HepG2 (cell line): ENCODE measurements around the gene VWA3B. TPM values are rescaled to one million over a fixed set of nuclear protein-coding genes. Genes with fewer than 3 reads are reported as not detected.

Experiments used
- ATAC-seq: fragments of 200-7000 bp; cut with Tn5 transposase; 3 replicates; pipeline ENCODE4 v1.9.1; 2020; ENCODE audit warnings: mild to moderate bottlenecking, moderate library complexity
- BruUV-seq: library from RNA; stranded (reverse); fragments of 400-500 nt; replicated peaks from 2 replicates; lab custom pipeline; 2021; lab: Mats Ljungman, UMichigan
- CTCF ChIA-PET: fragments of 300-600 bp; formaldehyde crosslinking; extraction: SDS; loops from one replicate; lab custom pipeline; 2021; ENCODE audit warnings: low total read pairs, inconsistent platforms, low intra/inter-chr PET ratio; lab: Yijun Ruan, JAX
- POLR2A ChIA-PET: fragments of 350-600 bp; sonication (Branson Sonifier 250); formaldehyde crosslinking; loops from one replicate; lab custom pipeline; 2020; ENCODE audit warnings: antibody characterized with exemption, inconsistent platforms; lab: Yijun Ruan, JAX
- DNase-seq: peaks from one replicate; pipeline ENCODE4 v3.0.0-alpha.2; 2015; ENCODE audit warnings: low spot score
- FAIRE-seq: peaks from 3 replicates; lab custom pipeline; 2011; peaks lifted over from hg19 to GRCh38; lab: Jason Lieb, UNC
- H2AFZ ChIP-seq: one replicate; pipeline ENCODE4 v1.6.1; 2011; ENCODE audit warnings: low read length, inconsistent platforms
- H3K27ac ChIP-seq: fragments of 300-600 bp; 3 replicates; pipeline ENCODE4 v1.8.0; 2011; ENCODE audit warnings: mixed run types, mild to moderate bottlenecking, mixed read lengths, low read length, inconsistent platforms; ENCODE audit not compliant: insufficient read depth; ENCODE audit errors: extremely low read length
- H3K27me3 ChIP-seq, 2 experiments: fragments of 200-600 bp in 1 of 2; 2 replicates in 1 of 2; 3 replicates in 1 of 2; pipeline versions ENCODE4 v1.6.0 to v1.8.0; 2011; ENCODE audit warnings: low read length in 2 of 2, mild to moderate bottlenecking in 2 of 2, moderate library complexity in 2 of 2, inconsistent platforms in 1 of 2; ENCODE audit not compliant: insufficient read depth in 2 of 2, control insufficient read depth in 1 of 2
- H3K36me3 ChIP-seq, 2 experiments: fragments of 200-600 bp in 1 of 2; replicated peaks in 1 of 2; 2 replicates in 1 of 2; 3 replicates in 1 of 2; pipeline versions ENCODE4 v1.5.1 to v1.8.0; 2011; ENCODE audit warnings: low read length in 2 of 2, inconsistent platforms in 1 of 2; ENCODE audit not compliant: insufficient read depth in 2 of 2, control insufficient read depth in 1 of 2
- H3K4me1 ChIP-seq: 2 replicates; pipeline ENCODE4 v1.5.1; 2012; ENCODE audit warnings: low read length, inconsistent platforms; ENCODE audit not compliant: insufficient read depth
- H3K4me2 ChIP-seq: 2 replicates; pipeline ENCODE4 v1.6.0; 2011; ENCODE audit warnings: low read depth, low read length, inconsistent platforms
- H3K4me3 ChIP-seq, 3 experiments: fragments of 200-600 bp in 1 of 3; sonication (generic), shearing (Covaris generic) in 1 of 3; replicated peaks in 1 of 3; 2 replicates each; pipeline ENCODE4 v1.5.1; 2011 to 2016; ENCODE audit warnings: low read length in 3 of 3, inconsistent platforms in 2 of 3, low read depth in 2 of 3, mild to moderate bottlenecking in 2 of 3, control low read depth in 1 of 3, mixed read lengths in 1 of 3; ENCODE audit not compliant: insufficient read depth in 1 of 3
- H3K79me2 ChIP-seq: one replicate; pipeline ENCODE4 v1.6.1; 2011; ENCODE audit warnings: low read length, inconsistent platforms; ENCODE audit not compliant: insufficient read depth
- H3K9ac ChIP-seq: 2 replicates; pipeline ENCODE4 v1.6.0; 2011; ENCODE audit warnings: mild to moderate bottlenecking, low read depth, low read length, inconsistent platforms; ENCODE audit not compliant: insufficient read depth
- H3K9me3 ChIP-seq: 2 replicates; pipeline ENCODE4 v1.5.1; 2012; ENCODE audit warnings: mild to moderate bottlenecking, low read length
- H4K20me1 ChIP-seq: 2 replicates; pipeline ENCODE4 v1.6.0; 2011; ENCODE audit warnings: inconsistent platforms, mild to moderate bottlenecking, low read length, moderate library complexity; ENCODE audit not compliant: insufficient read depth
- CBX2 ChIP-seq, 2 experiments: fragments of 200-600 bp in 1 of 2; sonication (generic); formaldehyde crosslinking in 1 of 2; IDR thresholded peaks; 2 replicates each; pipeline versions ENCODE4 v1.7.0 to v1.8.1; 2018 to 2022; ENCODE audit warnings: low read depth in 2 of 2, low read length in 1 of 2, mild to moderate bottlenecking in 1 of 2, missing genetic modification reagents in 1 of 2
- KLF16 ChIP-seq, 2 experiments: sonication (generic) in 1 of 2; formaldehyde crosslinking in 1 of 2; IDR thresholded peaks; 2 replicates each; pipeline versions ENCODE4 v1.6.1 to v1.8.0; 2016 to 2023; ENCODE audit warnings: missing genetic modification reagents in 2 of 2, missing compliant biosample characterization in 1 of 2
- MEF2D ChIP-seq: sonication (generic); formaldehyde crosslinking; IDR thresholded peaks from 2 replicates; pipeline ENCODE4 v1.5.1; 2020; ENCODE audit warnings: mild to moderate bottlenecking, missing genetic modification reagents
- PHB2 ChIP-seq: fragments of 450-650 bp; IDR thresholded peaks from 2 replicates; pipeline ENCODE4 v1.6.1; 2018; ENCODE audit not compliant: partially characterized antibody
- THAP8 ChIP-seq: sonication (generic); formaldehyde crosslinking; IDR thresholded peaks from 2 replicates; pipeline ENCODE4 v1.5.1; 2020; ENCODE audit warnings: missing genetic modification reagents, mild to moderate bottlenecking, borderline replicate concordance
- THRA ChIP-seq: sonication (generic); formaldehyde crosslinking; IDR thresholded peaks from 2 replicates; pipeline ENCODE4 v1.4.0; 2020; ENCODE audit warnings: missing genetic modification reagents, borderline replicate concordance
- ZBTB1 ChIP-seq: sonication (generic); formaldehyde crosslinking; IDR thresholded peaks from 2 replicates; pipeline ENCODE4 v1.4.0; 2020; ENCODE audit warnings: missing genetic modification reagents, borderline replicate concordance
- ZBTB21 ChIP-seq: sonication (generic); formaldehyde crosslinking; IDR thresholded peaks from 2 replicates; pipeline ENCODE4 v1.4.0; 2020; ENCODE audit warnings: missing genetic modification reagents
- ZC3H13 ChIP-seq: sonication (generic); formaldehyde crosslinking; IDR thresholded peaks from 2 replicates; pipeline ENCODE4 v1.8.1; 2023; ENCODE audit warnings: mild to moderate bottlenecking, missing genetic modification reagents, moderate library complexity
- ZNF136 ChIP-seq: sonication (generic); formaldehyde crosslinking; IDR thresholded peaks from 2 replicates; pipeline ENCODE4 v1.8.1; 2022; ENCODE audit warnings: low read depth, mild to moderate bottlenecking, moderate library complexity, missing genetic modification reagents
- ZNF788 ChIP-seq: sonication (generic); formaldehyde crosslinking; IDR thresholded peaks from 2 replicates; pipeline ENCODE4 v1.5.0; 2020; ENCODE audit warnings: mild to moderate bottlenecking, missing genetic modification reagents, borderline replicate concordance
- whole genome bisulfite sequencing: methylation state at CpG from one replicate; pipeline ENCODE4 v1.1.6; 2017; ENCODE audit warnings: low lambda C conversion rate; 5-methylcytosine and 5-hydroxymethylcytosine counted together
- in situ Hi-C: cut with HindIII; loops from 2 replicates; pipeline ENCODE4 v1.10.0; 2017; ENCODE audit warnings: low pct_unique_long_range_greater_than_20kb; ENCODE audit not compliant: extremely low pct_ligation_motif_present
- intact Hi-C: fragments of 100-400 bp; cut with micrococcal nuclease; formaldehyde crosslinking; loops from one replicate; pipeline ENCODE4 v1.10.0; 2022; ENCODE audit not compliant: unreplicated experiment
- polyA plus RNA-seq, 8 experiments: library from polyadenylated mRNA; depleted of rRNA in 3 of 8; stranded (reverse) in 7 of 8; unstranded in 1 of 8; fragments of >200 nt; fragmentation: Illumina TruSeq in 4 of 8; extraction: Trizol in 4 of 8; gene quantifications; 2 replicates each; pipeline versions ENCODE4 v1.2.1 to v1.2.3, GENCODE V29; 2011 to 2016; ENCODE audit warnings: low read depth in 4 of 8, missing spikeins in 1 of 8, mixed read lengths in 1 of 8; ENCODE audit not compliant: insufficient read depth in 1 of 8
- total RNA-seq, 5 experiments: library from RNA; depleted of rRNA; stranded (reverse); fragments of >200 nt; fragmentation: Illumina TruSeq; extraction: Trizol; gene quantifications; 2 replicates each; pipeline ENCODE4 v1.2.3, GENCODE V29; 2016; ENCODE audit warnings: low read depth in 1 of 5
- TF ChIP-seq, protein P1 (sequence below): sonication (generic); formaldehyde crosslinking; IDR thresholded peaks from 2 replicates; pipeline ENCODE4 v1.5.1; 2020; ENCODE audit warnings: missing genetic modification reagents, mild to moderate bottlenecking, borderline replicate concordance

The VWA3B gene
- total and polyA plus RNA-seq, 2 of the 13 experiments (the other 11 are each of a cell fraction or from before 2014, with no cell fraction given), result not detected

- ATAC-seq (no peak), DNase-seq (no peak), FAIRE-seq (no peak)
- no peaks in the 10 kb centered on the region for H3K4me1 ChIP-seq
- H3K4me2 ChIP-seq, result no peak overlapping the region
- intact Hi-C loops (no loop called here), in situ Hi-C loops (no loop called here)
- BruUV-seq, result no TSS peak
- ChIA-PET CTCF (no interaction called here), POLR2A (no interaction called here)
- H3K27me3 ChIP-seq, result peaks cover 0 to 4% of the 10 kb centered on the region in 2 experiments; a peak in 1 of 5 replicates
- no peak overlapping the region for H2AFZ ChIP-seq
- no peaks in the 10 kb centered on the region for H3K36me3 ChIP-seq
- no peaks in the 10 kb centered on the region for H3K79me2 ChIP-seq
- 18% methylated on average over 3 of the region's 3 CpGs for WGBS
- no peak for TF ChIP-seq ZNF136 (CRISPR knock-in tag)
- TF ChIP-seq THAP8 (CRISPR knock-in tag), result no peak
- TF ChIP-seq ZBTB21, result no peak
- TF ChIP-seq, protein P1, sequence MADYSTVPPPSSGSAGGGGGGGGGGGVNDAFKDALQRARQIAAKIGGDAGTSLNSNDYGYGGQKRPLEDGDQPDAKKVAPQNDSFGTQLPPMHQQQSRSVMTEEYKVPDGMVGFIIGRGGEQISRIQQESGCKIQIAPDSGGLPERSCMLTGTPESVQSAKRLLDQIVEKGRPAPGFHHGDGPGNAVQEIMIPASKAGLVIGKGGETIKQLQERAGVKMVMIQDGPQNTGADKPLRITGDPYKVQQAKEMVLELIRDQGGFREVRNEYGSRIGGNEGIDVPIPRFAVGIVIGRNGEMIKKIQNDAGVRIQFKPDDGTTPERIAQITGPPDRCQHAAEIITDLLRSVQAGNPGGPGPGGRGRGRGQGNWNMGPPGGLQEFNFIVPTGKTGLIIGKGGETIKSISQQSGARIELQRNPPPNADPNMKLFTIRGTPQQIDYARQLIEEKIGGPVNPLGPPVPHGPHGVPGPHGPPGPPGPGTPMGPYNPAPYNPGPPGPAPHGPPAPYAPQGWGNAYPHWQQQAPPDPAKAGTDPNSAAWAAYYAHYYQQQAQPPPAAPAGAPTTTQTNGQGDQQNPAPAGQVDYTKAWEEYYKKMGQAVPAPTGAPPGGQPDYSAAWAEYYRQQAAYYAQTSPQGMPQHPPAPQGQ, result no peak
- no peak for TF ChIP-seq ZNF788 (CRISPR knock-in tag)
- no peak for TF ChIP-seq ZC3H13 (CRISPR knock-in tag)
- no peak for TF ChIP-seq CBX2 (IDR thresholded peaks at IDR 0.05; ENCODE audit: low read depth, low read length)
- no peak for TF ChIP-seq CBX2 (CRISPR knock-in tag; IDR thresholded peaks at IDR 0.05; ENCODE audit: low read depth)
- TF ChIP-seq KLF16 (CRISPR knock-in tag; IDR thresholded peaks at IDR 0.05), result no peak
- TF ChIP-seq THRA (CRISPR knock-in tag), result no peak
- TF ChIP-seq ZBTB1 (CRISPR knock-in tag), result no peak
- TF ChIP-seq PHB2, result no peak
- no peak for TF ChIP-seq MEF2D (CRISPR knock-in tag)
- H3K9ac ChIP-seq, result no peak overlapping the region
- H3K27ac ChIP-seq, result no peak overlapping the region
- no peak overlapping the region for H3K4me3 ChIP-seq
- no peaks in the 10 kb centered on the region for H3K9me3 ChIP-seq
- H4K20me1 ChIP-seq, result no peaks in the 10 kb centered on the region
Observed at GRCh38 chr2:98240786-98241398, 153.9 kb downstream of the VWA3B start.
